ENCODE results near the gene TNRC6A.
"Not testable (repeated sequence)": the region's sequence is repeated elsewhere in the genome, so short reads cannot be mapped to it uniquely, and the experiment has no call there.

The TNRC6A gene

DNA sequence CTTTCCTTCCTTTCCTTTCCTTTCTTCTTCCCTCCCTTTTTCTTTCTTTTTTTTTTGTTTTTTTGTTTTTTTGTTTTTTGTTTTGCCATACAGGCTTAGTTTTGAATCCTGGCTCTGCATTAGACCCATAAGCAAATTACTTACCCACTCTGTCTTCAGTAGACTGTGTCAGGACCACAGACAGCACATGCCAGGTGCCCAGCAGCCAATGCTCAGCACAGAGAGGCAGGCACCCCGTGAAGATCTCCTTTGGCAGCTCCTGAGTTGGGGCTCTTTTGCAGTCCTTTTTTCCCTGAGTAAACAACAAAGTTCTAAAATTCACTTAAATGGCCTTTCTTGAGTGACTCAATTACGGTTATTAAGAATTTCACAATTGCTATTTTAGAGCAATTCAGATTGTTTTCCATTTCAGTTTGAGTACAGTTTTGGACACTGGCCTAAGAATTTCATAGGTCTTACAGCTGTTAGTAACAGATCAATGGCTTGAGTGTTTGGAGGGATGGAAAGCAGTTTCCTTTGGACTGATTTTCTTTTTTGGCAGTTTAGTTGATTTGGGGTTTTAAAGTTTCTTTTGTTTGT, 90.1 kb downstream of the TNRC6A start:
- no peak for DNase-seq

DNA sequence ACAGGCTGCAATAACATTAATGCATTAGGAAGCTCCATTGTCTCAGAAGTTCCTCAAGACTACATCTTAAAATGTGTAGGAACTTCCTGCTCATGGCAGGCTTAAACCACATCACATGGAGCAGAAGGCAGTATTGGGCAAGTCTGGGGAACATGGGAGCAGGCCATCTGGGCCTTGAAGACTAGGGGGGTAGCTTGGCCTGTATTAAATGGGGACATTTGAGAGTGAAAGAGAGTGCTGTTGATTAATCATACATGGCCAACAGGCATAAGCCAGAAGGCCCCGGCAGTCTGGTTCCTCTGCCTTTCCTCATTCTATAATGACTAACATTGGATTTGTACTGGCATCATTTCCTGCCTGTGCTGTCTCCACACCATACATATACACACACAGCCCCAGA, 91.1 kb downstream of the TNRC6A start:
- DNase-seq = no peak

DNA sequence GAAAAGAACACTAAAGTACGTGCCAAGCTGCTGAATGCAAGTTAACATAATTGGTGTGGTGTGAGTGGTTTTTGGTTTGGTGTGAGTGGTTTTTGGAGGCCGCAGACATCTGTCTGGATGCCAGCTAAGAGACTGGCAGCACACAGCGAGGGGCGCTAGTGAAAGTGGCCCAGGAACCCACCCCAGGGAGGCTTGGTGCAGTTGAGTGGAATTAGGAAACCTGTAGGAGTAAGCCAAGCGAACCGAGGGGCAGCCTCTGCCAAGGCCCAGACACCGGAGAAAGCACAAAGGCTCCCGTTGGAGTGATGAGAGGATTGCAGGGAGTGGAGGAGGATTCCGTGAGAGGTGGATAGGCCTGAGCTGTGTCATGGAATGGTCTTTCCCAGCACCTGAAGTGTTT, 91.7 kb downstream of the TNRC6A start:
- DNase-seq = no peak

DNA sequence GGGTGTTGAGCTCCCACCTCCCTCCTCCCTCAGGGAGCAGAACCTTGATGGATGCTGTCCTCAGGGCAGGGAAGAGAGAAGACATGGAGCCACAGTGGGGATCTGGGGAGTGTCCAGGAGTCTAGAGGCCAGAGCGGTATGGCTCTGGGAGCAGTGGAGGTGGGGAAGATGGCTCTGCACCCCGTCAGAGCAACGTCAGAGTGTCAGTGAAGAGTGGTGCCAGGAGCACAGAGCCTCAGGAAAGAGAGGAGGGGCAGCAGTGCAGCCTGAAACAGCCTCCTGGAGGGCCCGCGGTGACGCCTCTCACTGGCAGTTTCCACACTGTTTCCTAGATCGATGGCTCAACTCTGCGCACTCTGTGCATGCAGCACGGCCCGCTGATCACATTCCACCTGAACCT, 93.1 kb downstream of the TNRC6A start:
- no peak for DNase-seq

DNA sequence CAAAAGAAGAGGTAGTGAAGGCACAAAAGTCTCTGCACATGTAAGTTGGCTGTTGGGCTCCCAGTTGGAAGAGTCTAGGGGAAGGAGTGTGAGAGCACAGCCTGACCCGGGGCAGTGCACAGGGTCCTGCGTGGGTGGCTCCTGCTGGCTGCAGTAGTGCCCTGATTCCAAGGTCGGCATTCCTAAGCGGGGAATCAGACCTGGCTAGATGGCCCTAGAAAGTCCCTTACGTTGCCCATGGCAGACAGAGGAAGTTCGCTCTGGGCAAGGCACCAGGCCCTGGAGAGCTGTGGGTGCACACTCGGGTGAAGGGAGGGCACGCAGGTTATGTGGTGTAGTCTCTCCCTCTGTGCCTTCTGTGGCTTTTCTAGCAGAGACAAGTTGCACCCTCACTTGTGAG, 93.5 kb downstream of the TNRC6A start:
- DNase-seq = no peak

DNA sequence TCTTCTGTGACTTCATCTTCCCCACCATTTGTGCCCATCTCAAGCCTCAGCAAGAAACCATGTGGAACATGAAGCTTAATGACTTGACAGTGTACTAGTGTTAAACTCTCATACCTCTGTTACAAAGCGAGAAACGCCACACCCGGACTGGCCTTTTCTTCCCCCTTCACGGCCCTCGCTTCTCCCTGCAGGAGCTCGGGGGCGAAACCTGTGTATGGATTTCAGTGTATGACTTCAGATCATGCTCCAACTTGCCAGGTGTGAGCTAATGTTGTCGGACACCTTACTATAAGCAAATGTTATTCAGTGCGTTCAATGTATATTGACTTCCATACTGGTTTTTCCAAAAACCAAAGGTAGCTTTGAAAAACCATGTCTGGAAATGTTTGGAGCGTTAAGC, 96.2 kb downstream of the TNRC6A start:
- DNase-seq = no peak

DNA sequence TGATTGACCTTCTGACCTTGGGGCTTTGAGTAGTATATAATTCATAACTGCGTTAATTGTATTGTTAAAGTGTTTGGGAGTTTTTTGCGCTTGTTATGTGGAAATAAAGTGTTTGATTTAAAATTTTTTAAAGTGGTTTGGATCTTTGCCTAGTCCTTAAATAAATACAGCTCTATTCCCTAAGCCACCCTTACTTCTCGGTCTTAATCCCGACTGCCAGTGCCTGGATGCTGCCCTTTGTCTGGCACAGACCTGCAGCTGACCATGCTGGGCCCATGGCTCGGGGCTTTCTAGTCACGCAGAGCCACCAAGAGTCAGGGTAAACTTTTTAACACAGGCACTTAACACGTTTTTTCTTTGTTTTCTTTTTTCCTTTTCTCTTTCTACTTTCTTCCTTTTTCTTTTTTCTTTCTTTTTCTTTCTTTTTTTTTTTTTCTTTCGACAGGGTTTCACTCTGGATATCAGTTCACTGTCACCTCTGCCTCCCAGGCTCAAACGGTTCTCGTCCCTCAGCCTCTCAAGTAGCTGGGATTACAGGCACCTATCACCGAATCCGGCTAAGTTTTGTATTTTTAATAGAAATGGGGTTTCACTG, 96.7 kb downstream of the TNRC6A start:
- no peak for DNase-seq

DNA sequence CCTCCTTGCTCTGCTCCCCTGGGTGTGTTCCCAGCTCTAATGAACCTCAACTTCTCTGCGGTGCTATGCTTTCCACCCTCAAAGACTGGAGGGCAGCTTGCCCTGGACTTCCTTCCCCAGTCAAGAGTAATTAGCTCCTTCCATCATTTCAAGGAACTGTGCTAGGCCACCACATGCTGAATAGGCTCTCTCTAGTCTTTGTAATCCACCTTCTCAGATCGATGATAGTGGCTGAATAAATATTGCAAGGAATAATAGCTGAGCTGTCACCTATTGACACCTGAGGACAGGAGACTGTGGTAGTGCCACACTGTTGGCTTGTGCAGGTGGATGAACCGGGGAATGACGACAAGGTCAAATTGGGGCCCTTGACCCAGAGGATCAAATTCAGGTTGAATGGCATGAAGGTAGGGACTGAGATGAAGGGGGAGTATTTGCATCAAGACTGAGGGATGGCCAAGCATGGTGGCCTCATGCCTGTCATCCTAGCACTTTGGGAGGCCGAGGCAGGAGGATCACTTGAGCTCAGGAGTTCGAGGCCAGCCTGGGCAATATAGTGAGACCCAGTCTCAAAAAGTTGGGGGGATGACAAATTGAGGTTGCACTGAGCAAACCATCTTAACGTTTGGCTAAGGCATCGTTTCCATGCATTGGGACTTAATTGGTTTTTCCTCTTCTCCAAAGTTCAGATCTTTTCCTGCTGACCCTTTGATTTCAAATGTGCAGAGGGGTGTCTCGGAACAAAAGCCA, 97.5 kb downstream of the TNRC6A start:
- no peak for DNase-seq

DNA sequence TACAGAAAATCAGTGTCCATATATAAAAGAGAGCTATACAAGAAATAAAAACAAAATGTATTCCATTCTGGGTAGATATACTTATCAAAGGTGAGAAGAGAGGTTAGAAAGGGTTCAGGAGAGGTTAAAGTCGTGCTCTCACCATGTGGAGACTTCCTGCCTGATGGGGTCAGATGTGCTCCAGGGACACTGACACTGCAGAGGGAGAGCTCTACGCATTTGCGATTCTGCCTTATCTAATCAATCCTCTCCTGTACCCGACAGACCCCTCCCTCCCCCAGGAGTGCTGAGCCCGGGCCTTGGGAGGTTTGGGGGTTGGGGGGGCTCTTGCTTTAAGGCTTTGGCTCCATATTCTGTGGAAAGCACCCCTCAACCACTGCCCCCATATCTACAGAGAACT, 99.7 kb downstream of the TNRC6A start:
- DNase-seq = no peak

DNA sequence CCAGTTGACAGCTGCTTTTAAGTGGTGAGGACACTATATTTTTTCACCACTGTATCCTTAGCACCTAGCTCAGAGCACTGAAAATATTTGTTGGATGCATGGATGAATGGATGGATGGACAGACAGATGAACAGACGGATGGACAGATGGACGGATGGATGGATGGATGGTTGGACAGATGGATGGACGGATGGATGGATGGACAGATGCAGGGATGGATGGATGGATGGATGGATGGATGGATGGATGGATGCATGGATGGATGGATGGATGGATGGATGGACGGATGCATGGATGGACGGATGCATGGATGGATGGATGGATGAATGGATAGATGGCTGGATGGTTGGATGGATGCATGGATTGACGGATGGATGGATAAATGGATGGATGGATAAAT, 103.9 kb downstream of the TNRC6A start:
- no peak for DNase-seq

DNA sequence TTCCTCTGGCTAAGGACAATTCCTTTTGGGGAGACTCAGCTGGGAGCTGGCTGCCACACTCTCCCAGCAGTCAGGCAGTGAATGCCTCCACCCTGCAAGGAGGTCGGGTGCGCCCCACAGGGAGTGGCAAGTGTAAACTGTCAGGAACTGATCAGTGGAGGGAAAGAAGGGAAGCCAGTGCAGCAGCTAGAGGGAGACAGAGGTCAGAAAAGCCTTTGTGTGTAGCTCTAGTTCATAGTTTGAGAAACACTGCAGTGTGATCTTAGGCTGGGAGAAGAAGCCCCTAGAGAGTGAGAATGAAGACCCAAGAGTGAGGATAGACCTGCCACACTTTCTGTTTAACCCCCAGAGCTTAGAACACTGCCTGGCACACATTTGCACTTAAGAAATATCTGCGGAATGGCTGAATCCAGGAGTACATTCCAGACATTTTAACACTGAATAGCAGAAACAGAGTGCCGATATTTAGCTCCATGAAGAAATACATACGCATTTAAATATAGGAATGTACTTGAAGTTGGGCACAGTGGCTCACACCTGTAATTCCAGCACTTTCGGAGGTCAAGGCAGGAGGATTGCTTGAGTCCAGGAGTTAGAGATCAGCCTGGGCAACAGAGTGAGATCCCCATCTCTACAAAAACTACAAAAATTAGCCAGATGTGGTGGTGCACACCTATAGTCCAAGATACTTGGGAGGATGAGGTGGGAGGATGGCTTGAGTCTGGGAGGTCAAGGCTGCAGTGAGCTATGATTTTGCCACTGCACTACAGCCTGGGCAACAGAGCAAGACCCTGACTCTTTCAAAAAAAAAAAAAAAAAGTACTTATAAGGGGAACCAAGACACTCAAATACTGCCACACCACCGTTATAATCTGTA, 105.2 kb downstream of the TNRC6A start:
- DNase-seq = no peak

DNA sequence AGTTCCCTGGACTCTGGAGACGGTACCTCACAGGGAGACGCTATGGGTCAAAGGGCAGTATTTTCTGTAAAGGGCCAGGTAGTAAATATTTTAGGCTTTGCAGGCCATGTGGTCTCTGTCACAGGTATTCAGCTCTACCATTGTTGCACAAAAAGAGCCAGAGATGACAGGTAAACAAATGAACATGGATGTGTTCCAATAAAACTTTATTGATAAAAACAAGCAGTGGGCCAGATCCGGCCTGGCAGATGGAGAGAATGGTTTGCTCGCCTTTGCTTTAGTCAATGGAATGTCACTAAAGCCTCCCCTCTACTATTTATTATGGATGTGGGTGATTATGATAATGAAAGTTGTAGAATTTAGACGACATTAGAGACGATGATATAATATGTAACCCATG, 107.4 kb downstream of the TNRC6A start:
- DNase-seq = no peak

DNA sequence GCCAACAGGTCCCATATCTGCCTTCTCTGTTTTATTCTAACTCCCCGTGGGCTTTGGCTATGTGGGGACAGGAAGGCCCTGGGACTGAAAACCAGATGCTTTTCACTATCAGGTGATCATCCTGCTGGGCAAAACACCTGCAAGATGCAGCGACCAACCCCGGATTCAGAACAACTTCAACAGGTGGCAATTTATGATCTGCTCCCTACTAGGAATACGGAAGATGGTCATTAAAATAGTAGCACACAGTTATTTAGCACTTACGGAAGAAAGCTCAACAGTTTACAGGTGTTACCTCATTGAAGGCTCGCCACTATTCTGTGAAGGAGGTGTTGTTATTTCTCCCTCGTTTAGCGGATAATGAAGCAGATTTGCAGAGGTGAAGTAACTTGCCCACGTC, 108.5 kb downstream of the TNRC6A start:
- no peak for DNase-seq

DNA sequence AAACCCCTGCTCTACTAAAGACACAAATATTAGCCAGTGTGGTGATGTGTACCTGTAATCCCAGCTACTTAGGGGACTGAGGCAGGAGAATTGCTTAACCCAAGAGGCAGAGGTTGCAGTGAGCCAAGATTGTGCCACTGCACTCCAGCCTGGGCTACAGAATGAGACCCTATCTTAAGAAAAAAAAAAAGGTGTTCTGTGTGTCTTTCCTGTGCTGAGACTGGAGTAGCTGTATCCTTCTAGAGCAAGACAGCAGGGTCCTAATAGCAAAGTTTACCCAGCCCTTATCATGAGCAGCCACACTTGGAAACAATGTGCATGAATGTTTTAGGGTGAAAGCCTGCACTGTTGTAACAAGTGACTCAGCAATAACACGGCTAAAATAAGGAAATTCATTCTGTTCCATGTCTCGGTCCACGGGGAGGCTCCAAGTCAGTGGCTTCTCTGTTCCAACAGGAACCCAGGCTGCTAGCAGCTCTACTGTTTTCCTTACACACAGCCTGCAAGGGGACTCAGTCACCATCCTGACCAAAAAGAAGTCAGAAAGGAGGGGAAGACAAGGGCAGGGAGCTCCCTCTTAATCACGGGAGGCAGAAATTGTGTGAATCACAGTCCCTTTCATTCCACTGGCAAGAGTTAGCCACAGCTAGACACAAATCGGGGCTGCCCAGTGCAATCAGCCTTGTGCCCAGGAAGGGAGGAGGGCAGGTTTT, 109.3 kb downstream of the TNRC6A start:
- no peak for DNase-seq

DNA sequence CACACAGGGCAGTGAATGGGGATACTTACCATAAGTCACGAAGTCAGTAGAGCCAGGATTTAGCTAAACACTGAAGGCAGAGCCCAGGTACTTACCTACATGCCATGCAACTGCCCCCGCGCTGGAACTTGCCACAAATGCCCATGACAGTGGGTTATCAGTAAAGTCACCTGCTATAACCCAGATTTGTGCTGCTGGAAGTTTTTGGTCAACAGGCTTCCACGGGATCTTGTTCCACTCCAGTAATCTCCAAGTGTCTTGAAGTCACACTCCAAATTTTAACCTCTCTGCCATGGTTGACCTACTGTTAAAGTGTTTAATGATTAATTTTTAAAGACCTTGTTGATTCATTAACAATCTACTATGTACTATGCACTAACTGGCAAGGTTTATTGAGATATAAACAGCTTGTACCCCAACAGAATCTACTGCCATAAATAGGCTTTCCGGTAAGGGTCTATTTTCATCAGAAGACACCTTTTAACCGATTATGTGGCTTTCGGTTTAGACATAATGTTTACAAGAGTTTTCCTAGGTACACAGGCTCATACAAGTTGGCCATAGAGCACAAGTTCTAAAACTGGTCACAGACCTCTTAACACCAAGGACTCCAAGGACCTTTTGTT, 110.0 kb downstream of the TNRC6A start:
- DNase-seq = no peak

DNA sequence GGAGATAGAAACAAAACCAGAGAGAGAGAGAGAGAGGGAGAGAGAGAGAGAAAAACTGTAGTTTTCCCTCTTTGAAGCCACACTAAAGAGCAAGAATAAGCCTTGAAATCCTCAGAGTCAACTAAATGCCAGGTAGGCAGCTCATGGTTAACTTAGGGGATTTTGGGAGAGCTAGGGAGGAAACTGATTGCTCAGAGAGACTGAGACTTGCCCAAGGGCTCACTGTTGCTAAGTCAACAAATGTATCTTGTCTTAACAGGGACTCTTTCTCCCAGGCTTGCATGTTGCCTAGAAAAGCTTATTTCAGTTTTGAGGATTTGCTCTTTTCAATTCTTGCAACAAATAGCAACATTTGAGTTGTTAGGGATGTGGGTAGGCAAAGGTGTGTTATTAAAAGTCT, 111.8 kb downstream of the TNRC6A start:
- no peak for DNase-seq

DNA sequence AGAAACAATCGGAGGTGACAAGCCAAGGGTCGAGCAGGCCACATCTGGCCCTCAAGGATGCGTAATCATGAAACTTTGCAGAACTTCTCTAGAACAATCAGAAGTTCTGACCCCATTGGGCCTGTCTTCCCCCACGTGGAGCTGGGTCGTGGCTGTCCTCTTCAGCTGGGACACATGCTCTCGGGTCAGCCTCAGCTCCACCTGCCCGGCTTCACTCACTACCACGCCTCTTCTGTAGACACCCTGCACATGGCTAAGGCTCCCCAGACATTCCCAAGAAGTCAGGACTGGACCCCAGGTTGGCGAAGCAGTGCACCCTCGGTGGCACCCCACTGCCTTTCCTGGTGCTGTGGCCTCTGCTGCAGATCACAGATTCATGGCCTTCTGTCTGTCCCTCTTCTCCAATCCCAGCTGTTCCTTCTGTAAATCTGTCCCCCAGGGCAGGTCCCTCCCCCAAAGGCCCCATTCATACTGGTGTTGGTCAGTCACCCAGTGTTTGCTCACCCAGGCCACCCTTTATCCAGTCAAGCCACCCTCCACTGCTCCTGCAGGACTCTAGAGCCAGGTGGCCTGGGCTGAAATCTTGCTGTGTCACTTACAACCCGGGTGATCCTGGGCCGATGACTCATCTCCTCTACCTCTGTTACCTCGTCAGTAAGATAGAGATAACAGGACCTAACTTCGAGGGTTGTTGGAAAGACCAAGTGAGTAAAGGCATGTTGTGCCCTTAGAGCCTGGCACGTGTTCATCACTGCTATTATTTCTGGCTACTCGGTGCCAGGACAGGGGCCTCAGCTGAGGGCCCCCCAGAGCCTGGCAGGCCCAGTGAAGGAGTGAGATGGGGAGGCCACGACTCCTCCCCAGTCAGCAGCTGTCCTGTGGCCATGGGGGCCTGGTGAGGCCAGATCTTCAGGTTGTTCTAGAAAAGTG, 114.9 kb downstream of the TNRC6A start:
- DNase-seq = no peak

DNA sequence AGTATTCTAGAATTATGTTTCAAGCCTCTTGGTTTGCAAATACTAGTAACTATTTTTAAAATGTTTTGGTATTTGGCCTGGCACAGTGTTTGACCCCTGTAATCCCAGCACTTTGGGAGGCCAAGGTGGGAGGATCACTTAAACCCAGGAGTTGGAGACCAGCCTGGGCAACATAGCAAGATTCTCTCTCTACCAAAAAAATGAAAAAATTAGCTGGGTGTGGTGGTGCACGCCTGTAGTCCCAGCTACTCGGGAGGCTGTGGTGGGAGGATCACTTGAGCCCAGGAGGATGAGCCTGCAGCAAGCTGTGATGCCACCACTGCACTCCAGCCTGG, 115.5 kb downstream of the TNRC6A start:
- DNase-seq = not testable (repeated sequence)

DNA sequence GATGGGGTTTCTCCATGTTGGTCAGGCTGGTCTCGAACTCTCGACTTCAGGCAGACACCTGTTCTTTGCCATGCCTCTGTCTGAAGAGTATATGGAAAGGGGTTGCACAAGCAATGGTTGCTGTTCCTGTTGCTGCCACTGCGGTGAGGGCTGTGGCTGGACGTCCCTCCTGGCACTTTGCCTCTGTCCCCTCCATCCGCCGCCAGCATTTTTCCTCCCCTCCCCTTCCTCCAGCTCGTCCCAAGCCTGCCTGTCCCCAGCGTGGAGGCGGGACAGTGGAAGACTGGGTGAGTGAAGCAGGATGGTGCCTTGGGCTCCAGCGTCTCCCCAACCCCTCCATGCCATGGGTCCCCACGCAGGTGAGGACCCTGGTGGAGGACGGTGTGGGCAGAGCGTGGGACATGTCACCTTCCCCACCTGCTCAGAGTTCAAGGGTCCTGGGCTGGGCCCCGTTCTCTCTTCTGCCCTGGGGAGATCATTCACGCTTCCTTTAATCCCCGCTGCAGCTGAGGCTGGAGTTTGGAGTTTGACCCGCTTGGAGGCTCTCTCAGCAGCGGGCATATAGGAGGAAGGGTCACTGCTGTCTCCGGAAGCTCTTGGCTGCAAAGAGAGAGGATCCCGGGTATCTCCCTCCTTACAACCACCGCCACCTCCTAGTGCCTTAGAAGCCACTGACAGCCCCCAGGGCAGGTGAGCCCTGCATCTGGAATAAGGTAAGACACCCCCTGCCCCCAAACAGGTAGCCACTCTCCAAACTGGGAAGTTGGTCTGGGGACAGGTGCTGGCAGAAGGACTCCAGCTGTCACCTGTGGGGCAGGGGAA, 116.5 kb downstream of the TNRC6A start, which contains the start of gene SLC5A11:
TSS of gene SLC5A11 (plus strand) at position 238 of the 822 bp plus-strand sequence. CDS start 12,681 bp downstream, outside the sequence.
- no peak for DNase-seq

All from SHP77 treated with DMSO at 0.1 percent for 48 hours (cell line).